HUES48 (cell line): ENCODE results near the gene NFYC.
A peak's percentile ranks its signal among the peaks of the same experiment; 100 is the strongest.
"Not testable (repeated sequence)": the region's sequence is repeated elsewhere in the genome, so short reads cannot be mapped to it uniquely, and the experiment has no call there.

Experiments used
- H3K27ac ChIP-seq: one replicate; pipeline ENCODE4 v1.7.0; 2013; ENCODE audit warnings: low read depth, low read length, inconsistent platforms
- H3K27me3 ChIP-seq: 2 replicates; pipeline ENCODE4 v1.6.1; 2013; ENCODE audit warnings: mild to moderate bottlenecking, low read length; ENCODE audit not compliant: control insufficient read depth, insufficient read depth
- H3K36me3 ChIP-seq: 2 replicates; pipeline ENCODE4 v1.6.1; 2013; ENCODE audit warnings: low read length; ENCODE audit not compliant: control insufficient read depth, insufficient read depth
- H3K4me1 ChIP-seq: 2 replicates; pipeline ENCODE4 v1.6.1; 2013; ENCODE audit warnings: mild to moderate bottlenecking, low read length; ENCODE audit not compliant: control insufficient read depth, insufficient read depth
- H3K4me3 ChIP-seq: 2 replicates; pipeline ENCODE4 v1.5.1; 2013; ENCODE audit warnings: mild to moderate bottlenecking, low read depth, low read length
- H3K9ac ChIP-seq: 2 replicates; pipeline ENCODE4 v1.6.1; 2013; ENCODE audit warnings: mild to moderate bottlenecking, low read depth, low read length, moderate library complexity
- H3K9me3 ChIP-seq: 2 replicates; pipeline ENCODE4 v1.6.1; 2013; ENCODE audit warnings: low read length; ENCODE audit not compliant: control insufficient read depth, insufficient read depth

Gene NFYC

GRCh38 chr1:40720493-40720892, 29.0 kb downstream of the NFYC start:
- Histone ChIP-seq H3K27me3 (no peaks in the 10 kb centered on the region), H3K4me3 (no peak overlapping the region), H3K9me3 (no peaks in the 10 kb centered on the region), H3K4me1 (0 out of 2 replicates have a peak, but pooled peaks cover 4% of the 10 kb centered on the region), H3K9ac (no peak overlapping the region), H3K36me3 (peaks cover 5% of the 10 kb centered on the region; the same call in 1 of the 2 replicates), H3K27ac (no peak overlapping the region)

GRCh38 chr1:40722622-40723021, 31.1 kb downstream of the NFYC start:
- Histone ChIP-seq H3K9me3 (no peaks in the 10 kb centered on the region), H3K4me3 (no peak overlapping the region), H3K9ac (no peak overlapping the region), H3K36me3 (peaks cover 5% of the 10 kb centered on the region; the same call in 1 of the 2 replicates), H3K4me1 (0 out of 2 replicates have a peak, but pooled peaks cover 4% of the 10 kb centered on the region), H3K27ac (no peak overlapping the region), H3K27me3 (no peaks in the 10 kb centered on the region)

- Histone ChIP-seq H3K36me3 (peaks cover 5% of the 10 kb centered on the region; the same call in 1 of the 2 replicates), H3K4me3 (no peak overlapping the region), H3K27me3 (no peaks in the 10 kb centered on the region), H3K9me3 (no peaks in the 10 kb centered on the region), H3K9ac (no peak overlapping the region), H3K4me1 (0 out of 2 replicates have a peak, but pooled peaks cover 4% of the 10 kb centered on the region), H3K27ac (peak overlapping the region; percentile 6)
Measured at GRCh38 chr1:40723196-40723955, 31.9 kb downstream of the NFYC start.

DNA sequence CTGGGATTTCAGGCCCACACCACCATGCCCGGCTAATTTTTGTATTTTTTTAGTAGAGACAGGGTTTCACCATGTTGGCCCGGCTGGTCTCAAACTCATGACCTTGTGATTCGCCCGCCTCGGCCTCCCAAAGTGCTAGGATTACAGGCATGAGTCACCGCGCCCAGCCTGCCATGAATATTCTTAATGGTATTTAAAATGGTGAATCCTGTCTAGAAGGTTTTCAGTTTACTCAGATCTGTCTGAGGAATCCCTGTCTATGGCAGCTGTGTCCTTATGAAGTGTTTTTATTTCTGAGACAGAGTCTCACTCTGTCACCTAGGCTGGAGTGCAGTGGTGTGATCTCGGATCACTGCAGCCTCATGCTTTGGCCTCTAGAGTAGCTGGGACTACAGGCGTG, 36.2 kb downstream of the NFYC start:
- Histone ChIP-seq H3K4me1 (peaks cover 14% of the 10 kb centered on the region), H3K36me3 (peaks cover 11% of the 10 kb centered on the region; the same call in 1 of the 2 replicates)
- not testable (repeated sequence) for H3K27ac ChIP-seq, H3K9ac ChIP-seq, H3K27me3 ChIP-seq, H3K4me3 ChIP-seq, H3K9me3 ChIP-seq

DNA sequence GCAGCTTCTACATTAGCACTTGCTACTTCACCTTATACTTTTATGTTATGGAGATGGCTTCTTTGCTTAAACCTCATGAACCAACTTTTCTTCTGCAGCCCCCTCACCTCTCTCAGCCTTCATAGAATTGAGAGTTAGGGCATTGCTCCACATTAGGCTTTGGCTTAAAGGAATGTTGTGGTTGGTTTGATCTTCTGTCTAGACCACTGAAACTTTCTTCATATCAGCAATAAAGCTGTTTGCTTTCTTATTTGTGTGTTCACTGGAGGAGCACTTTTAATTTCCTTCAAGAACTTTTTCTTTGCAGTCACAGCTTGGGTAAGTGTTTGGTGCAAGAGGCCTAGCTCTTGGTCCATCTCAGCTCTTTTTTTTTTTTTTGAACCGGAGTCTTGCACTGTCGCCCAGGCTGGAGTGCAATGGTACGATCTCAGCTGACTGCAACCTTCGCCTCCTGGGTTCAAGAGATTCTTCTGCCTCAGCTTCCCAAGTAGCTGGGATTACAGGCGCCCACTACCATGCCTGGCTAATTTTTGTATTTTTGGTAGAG, 37.9 kb downstream of the NFYC start:
- H3K4me3 ChIP-seq, H3K9ac ChIP-seq, H3K9me3 ChIP-seq, H3K27ac ChIP-seq, H3K36me3 ChIP-seq, H3K27me3 ChIP-seq: not testable (repeated sequence)
- H3K4me1 ChIP-seq = peaks cover 13% of the 10 kb centered on the region

DNA sequence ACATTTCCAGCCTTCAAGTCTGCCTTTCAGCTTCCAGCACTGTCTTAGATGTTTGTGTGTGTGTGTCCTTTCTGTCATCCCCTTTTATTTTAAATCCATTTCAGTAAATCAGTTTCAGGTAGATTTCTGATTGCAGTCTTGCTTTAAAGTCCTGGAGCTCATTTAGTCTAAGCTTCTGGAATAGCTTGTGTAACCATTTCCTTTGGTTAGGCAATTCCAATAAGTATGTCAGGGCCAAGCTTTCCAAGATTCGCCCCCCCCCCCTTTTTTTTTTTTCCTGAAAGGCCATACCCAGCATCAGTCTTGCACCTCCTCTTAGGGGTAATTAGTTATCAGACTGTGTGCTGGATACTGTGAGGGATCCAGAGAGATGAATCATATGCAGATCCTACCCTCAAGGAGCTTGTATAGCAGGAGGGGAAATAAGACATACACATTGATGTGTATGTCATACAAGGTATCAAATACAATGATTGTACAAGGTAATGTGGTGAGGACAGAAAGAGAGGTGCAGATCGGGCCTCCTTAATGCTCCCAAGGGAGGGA, 41.3 kb downstream of the NFYC start:
- Histone ChIP-seq H3K9ac (peak overlapping the region; percentile 30; the same call in 1 of the 2 replicates), H3K27me3 (no peaks in the 10 kb centered on the region), H3K9me3 (no peaks in the 10 kb centered on the region), H3K36me3 (0 out of 2 replicates have a peak, but pooled peaks cover 6% of the 10 kb centered on the region), H3K4me3 (peak overlapping the region; percentile 21; the same call in 1 of the 2 replicates), H3K27ac (peak overlapping the region; percentile 7), H3K4me1 (peaks cover 19% of the 10 kb centered on the region)

GRCh38 chr1:40734882-40735628, 43.6 kb downstream of the NFYC start:
- Histone ChIP-seq H3K36me3 (peaks cover 25% of the 10 kb centered on the region), H3K27ac (no peak overlapping the region), H3K27me3 (no peaks in the 10 kb centered on the region), H3K4me1 (peaks cover 19% of the 10 kb centered on the region), H3K9me3 (no peaks in the 10 kb centered on the region), H3K9ac (no peak overlapping the region), H3K4me3 (no peak overlapping the region)

GRCh38 chr1:40736085-40736531, 44.6 kb downstream of the NFYC start:
- Histone ChIP-seq H3K9me3 (no peaks in the 10 kb centered on the region), H3K9ac (no peak overlapping the region), H3K4me1 (peaks cover 19% of the 10 kb centered on the region), H3K36me3 (peaks cover 29% of the 10 kb centered on the region), H3K27me3 (no peaks in the 10 kb centered on the region), H3K4me3 (no peak overlapping the region), H3K27ac (peak overlapping the region; percentile 42)

DNA sequence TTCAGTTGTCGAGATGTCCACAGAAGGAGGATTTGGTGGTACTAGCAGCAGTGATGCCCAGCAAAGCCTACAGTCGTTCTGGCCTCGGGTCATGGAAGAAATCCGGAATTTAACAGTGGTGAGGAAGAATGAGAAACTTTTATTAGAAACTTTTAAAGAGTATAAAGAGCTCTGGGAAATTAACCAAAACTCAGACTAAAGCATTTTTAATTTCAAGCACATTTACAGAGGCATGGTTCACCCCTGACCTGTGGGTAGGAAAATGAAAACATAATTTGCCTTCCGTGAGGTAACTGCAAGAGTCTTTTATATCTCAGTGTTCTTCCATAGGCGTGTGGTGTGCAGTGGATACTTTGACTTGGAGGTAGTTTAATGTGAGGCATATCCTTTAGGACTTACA, 47.3 kb downstream of the NFYC start:
- Histone ChIP-seq H3K27ac (no peak overlapping the region), H3K4me1 (peaks cover 5% of the 10 kb centered on the region; the same call in 1 of the 2 replicates), H3K36me3 (peaks cover 56% of the 10 kb centered on the region), H3K9me3 (no peaks in the 10 kb centered on the region), H3K4me3 (no peak overlapping the region), H3K9ac (no peak overlapping the region), H3K27me3 (no peaks in the 10 kb centered on the region)

DNA sequence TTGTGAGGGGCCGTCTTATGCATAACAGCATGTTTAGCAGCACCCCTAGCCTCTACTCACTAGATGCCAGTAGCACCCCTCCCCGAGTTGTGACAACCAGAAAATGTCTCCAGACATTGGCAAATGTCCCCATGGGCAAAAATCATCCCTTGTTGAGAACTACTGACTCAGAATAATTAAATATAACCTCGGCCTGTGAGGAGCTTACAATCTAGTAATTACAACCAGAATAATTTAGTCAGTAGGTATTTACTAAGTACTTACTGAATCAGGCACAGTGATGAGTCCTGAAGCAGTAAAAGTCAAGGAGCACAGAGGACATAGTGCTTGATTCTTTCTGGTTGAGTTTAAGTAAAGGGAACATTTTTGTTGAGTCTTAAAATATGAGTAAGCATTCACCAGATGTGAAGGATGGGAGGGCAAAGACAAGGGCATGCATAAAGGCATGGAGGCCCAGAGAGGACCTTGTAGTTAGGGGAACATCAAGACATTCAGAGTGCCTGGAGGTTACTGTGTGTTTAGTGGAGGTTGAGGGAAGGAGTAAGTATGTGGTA, 48.0 kb downstream of the NFYC start:
- H3K4me1 ChIP-seq = peaks cover 5% of the 10 kb centered on the region; the same call in 1 of the 2 replicates
- no peak overlapping the region for H3K27ac ChIP-seq
- no peak overlapping the region for H3K9ac ChIP-seq
- H3K9me3 ChIP-seq = no peaks in the 10 kb centered on the region
- H3K27me3 ChIP-seq = no peaks in the 10 kb centered on the region
- H3K36me3 ChIP-seq = peaks cover 56% of the 10 kb centered on the region
- no peak overlapping the region for H3K4me3 ChIP-seq
